ENCODE results near the gene ALAS2.

The ALAS2 gene

GRCh38 chrX:55041514-55041913 lies 10.7 kb upstream of the ALAS2 start:
- H4K20me1 ChIP-seq (ENCODE audit: insufficient read depth, low read length) = no peaks in the 10 kb centered on the region
- H3K4me1 ChIP-seq (ENCODE audit: insufficient read depth, low read length, severe bottlenecking) = no peaks in the 10 kb centered on the region
- no peak overlapping the region for H3K27ac ChIP-seq (ENCODE audit: low read depth, low read length, poor library complexity, severe bottlenecking)
- H2AFZ ChIP-seq (ENCODE audit: low read length) = no peak overlapping the region
- H3K79me2 ChIP-seq (ENCODE audit: insufficient read depth, low read length) = no peaks in the 10 kb centered on the region
- no peaks in the 10 kb centered on the region for H3F3A ChIP-seq (ENCODE audit: insufficient read depth, low read length)
- H3K4me3 ChIP-seq (ENCODE audit: low read depth, low read length, poor library complexity, severe bottlenecking) = no peak overlapping the region
- no peak overlapping the region for H3K4me2 ChIP-seq (ENCODE audit: low read length)
- no peak for TF ChIP-seq CTCF (IDR thresholded peaks at IDR 0.05; ENCODE audit: low read length)
- no peak for TF ChIP-seq EZH2 (IDR thresholded peaks at IDR 0.05; ENCODE audit: borderline replicate concordance, low read length)
- no peaks in the 10 kb centered on the region for H3K27me3 ChIP-seq (ENCODE audit: insufficient read depth, low read length)
- no peaks in the 10 kb centered on the region for H3K36me3 ChIP-seq (ENCODE audit: insufficient read depth, low read length)
- no peak overlapping the region for H3K9ac ChIP-seq (ENCODE audit: low read length)
- H3K9me2 ChIP-seq (ENCODE audit: low read depth, low read length) = no peaks in the 10 kb centered on the region
- no peaks in the 10 kb centered on the region for H3K9me3 ChIP-seq (ENCODE audit: low read length)

- Histone ChIP-seq H3K4me2 (ENCODE audit: low read length) (no peak overlapping the region), H3K9ac (ENCODE audit: low read length) (no peak overlapping the region), H3K27me3 (ENCODE audit: insufficient read depth, low read length) (no peaks in the 10 kb centered on the region), H3K4me1 (ENCODE audit: insufficient read depth, low read length, severe bottlenecking) (no peaks in the 10 kb centered on the region), H3K36me3 (ENCODE audit: insufficient read depth, low read length) (no peaks in the 10 kb centered on the region), H4K20me1 (ENCODE audit: insufficient read depth, low read length) (no peaks in the 10 kb centered on the region), H3K9me2 (ENCODE audit: low read depth, low read length) (no peaks in the 10 kb centered on the region), H3K27ac (ENCODE audit: low read depth, low read length, poor library complexity, severe bottlenecking) (no peak overlapping the region), H3K9me3 (ENCODE audit: low read length) (no peaks in the 10 kb centered on the region), H3F3A (ENCODE audit: insufficient read depth, low read length) (no peaks in the 10 kb centered on the region), H2AFZ (ENCODE audit: low read length) (no peak overlapping the region), H3K79me2 (ENCODE audit: insufficient read depth, low read length) (no peaks in the 10 kb centered on the region), H3K4me3 (ENCODE audit: low read depth, low read length, poor library complexity, severe bottlenecking) (no peak overlapping the region)
- TF ChIP-seq CTCF (IDR thresholded peaks at IDR 0.05; ENCODE audit: low read length) = no peak
- no peak for TF ChIP-seq EZH2 (IDR thresholded peaks at IDR 0.05; ENCODE audit: borderline replicate concordance, low read length)
Measured at GRCh38 chrX:55039471-55039870, 8.7 kb upstream of the ALAS2 start.

GRCh38 chrX:55033429-55033828 lies 2.7 kb upstream of the ALAS2 start:
- H3K79me2 ChIP-seq (ENCODE audit: insufficient read depth, low read length) = no peaks in the 10 kb centered on the region
- H3K27ac ChIP-seq (ENCODE audit: low read depth, low read length, poor library complexity, severe bottlenecking) = no peak overlapping the region
- H3K9me3 ChIP-seq (ENCODE audit: low read length) = no peaks in the 10 kb centered on the region
- no peak overlapping the region for H3K9ac ChIP-seq (ENCODE audit: low read length)
- no peaks in the 10 kb centered on the region for H3K4me1 ChIP-seq (ENCODE audit: insufficient read depth, low read length, severe bottlenecking)
- no peaks in the 10 kb centered on the region for H3K36me3 ChIP-seq (ENCODE audit: insufficient read depth, low read length)
- no peaks in the 10 kb centered on the region for H4K20me1 ChIP-seq (ENCODE audit: insufficient read depth, low read length)
- H3K4me3 ChIP-seq (ENCODE audit: low read depth, low read length, poor library complexity, severe bottlenecking) = no peak overlapping the region
- H2AFZ ChIP-seq (ENCODE audit: low read length) = no peak overlapping the region
- TF ChIP-seq CTCF (IDR thresholded peaks at IDR 0.05; ENCODE audit: low read length) (no peak), EZH2 (IDR thresholded peaks at IDR 0.05; ENCODE audit: borderline replicate concordance, low read length) (no peak)
- no peak overlapping the region for H3K4me2 ChIP-seq (ENCODE audit: low read length)
- no peaks in the 10 kb centered on the region for H3K9me2 ChIP-seq (ENCODE audit: low read depth, low read length)
- no peaks in the 10 kb centered on the region for H3F3A ChIP-seq (ENCODE audit: insufficient read depth, low read length)
- no peaks in the 10 kb centered on the region for H3K27me3 ChIP-seq (ENCODE audit: insufficient read depth, low read length)
